ENCODE measurements around the gene VEGFB.

The VEGFB gene

DNA sequence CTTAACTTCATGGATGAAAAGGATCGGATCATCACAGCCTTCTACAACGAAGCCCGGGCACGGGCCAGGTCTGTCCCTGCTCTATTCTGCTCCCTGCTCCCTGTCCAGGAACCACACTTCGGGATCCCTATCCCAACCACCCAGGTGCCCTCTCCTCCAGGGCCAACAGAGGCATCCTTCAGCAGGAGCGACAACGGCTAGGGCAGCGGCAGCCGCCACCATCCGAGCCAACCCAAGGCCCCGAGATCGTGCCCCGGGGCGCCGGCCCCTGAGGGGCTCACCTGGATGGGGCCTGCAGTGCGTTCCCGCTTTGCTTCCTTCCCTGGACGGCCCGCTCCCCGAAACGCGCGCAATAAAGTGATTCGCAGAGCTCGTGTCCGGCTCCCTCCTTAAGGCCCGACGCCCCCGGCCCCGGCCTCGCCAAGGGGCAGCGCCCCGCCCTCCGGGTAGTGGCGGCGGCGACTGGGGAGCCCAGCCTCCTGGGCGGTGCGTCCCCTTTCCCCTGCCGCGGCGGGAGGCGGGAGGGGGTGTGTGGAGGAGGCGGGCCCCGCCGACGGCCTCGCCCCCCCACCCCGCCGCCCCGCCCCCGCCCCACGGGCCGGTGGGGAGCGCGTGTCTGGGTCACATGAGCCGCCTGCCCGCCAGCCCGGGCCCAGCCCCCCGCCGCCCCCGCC is at the start of gene VEGFB:
Gene VEGFB (plus strand): TSS at position 672 of the 674 bp plus-strand sequence. CDS start 250 bp downstream, outside the sequence.
- no peak for DNase-seq (ENCODE audit: low read depth)

DNA sequence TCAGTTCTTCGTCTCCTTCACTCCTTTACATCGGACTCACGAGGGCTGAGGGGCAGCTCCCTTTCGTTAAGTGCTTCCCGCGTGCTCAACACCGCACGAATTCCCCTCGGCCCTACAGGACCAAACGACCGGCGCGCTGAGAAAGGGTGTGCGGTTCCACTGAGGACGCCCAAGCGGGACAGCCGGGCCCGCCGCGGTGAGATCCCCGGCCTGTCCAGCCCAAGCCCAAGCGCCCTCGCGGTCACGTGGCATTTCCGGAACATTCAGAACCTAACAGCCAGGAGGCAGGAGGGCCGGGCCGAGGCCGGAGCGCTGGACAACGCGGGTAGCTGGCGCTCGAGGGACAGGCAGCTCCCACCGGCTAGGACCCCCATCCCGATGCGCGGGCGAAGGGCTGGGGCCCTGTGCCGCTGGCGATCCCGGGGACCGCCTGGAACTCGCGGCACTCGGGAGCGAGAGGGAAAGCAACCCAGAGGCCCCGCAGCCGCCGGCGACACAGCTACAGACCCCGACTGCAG is 49.1 kb upstream of the VEGFB start:
- DNase-seq (ENCODE audit: low read depth): no peak

DNA sequence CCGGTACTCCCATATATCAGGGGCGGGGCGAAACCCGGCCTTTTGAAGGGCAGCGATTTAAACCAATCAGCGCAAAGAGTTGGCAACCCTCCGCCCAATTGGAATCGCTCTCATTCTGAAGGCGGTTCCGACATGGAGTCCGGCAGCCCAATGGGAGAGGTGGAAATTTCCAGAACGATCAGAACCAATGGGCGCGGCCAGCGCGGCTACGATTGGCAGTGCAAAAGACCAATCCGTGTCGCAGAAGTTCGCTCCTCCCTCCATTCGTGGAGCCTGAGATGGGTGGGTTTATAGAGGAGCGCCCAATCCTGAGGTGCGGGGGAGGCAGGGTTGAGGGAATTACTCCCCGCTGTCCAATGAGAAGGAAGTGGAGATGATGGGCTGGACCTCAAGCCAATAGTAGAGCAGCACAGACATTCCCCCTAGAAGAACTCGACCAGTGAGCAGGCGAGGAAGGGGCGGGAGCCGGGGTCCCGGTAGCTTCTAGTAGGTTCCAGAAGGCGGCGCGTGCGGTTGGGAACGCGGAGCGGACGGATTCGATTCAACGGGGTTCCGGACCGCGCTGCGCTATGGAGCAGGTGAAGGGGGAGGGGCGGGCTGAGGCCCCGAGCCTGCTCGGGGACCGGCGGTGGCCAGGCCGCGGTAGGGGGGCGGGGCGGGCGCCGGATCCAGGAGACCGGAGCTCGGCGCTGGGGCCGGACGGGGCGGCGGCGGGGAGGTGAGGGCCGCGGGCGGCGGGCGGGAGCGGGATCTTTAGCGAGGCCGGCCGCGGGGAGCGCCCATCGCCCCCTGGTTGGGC is 48.5 kb upstream of the VEGFB start, which contains the start of gene STIP1:
Gene STIP1 (plus strand): TSS at position 479 of the 799 bp plus-strand sequence. CDS start 91 bp downstream, at position 570.
- DNase-seq (ENCODE audit: low read depth): peak; percentile 99

DNA sequence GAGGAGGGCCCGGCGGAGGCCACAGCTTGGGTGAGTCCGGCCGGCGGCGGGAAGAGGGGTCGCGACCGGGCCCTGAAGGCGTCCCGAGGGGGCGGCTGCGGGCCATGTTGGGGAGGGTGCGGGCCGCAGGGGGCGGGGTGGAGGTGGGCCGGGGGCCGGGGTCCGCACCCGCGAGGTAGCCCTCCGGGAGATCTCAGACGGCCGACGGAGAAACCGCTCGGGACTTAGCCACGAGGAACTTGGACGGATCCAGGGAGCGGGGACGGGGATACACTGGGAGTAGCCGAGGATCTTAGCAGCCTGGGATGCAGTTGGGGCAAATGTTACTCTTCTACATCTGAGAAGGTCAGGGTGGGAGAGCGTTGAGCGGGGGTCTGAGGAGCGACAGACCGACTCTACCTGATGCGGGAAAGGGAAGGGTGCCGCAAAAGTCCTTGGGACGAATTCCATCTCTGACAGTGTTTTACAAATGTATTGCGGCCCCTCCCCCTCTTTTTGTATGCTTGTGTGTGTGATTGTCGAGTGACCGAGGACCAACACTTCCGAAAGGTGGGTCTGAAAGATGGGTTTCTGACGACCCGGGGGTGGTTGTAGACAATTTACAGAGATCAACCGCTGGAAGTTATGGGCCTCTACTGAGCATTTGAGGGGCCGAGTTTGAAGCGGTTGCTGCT is 47.8 kb upstream of the VEGFB start:
- no peak for DNase-seq (ENCODE audit: low read depth)

- no peak for DNase-seq (ENCODE audit: low read depth)
Measured at GRCh38 chr11:64192434-64192833, 42.0 kb upstream of the VEGFB start.

DNA sequence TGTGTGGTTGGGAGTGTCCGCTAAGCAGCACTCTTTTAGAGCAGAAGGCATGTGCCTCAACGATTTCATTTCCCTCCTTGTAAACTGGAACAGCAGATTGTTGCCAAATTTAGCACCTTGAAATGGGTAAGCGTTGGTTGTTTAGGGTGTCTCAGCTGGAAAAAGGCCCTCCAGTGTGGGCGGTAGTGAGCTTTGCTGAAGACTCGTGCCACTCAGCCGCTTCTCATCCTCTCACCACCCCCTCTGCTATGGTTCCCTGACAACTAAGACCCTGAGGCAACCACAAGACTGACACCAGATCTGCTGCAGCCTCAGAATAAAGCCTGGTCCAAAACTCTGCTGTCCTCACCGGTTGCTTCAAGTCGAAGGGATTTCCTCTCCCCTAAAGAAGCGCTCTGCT is 37.8 kb upstream of the VEGFB start:
- DNase-seq (ENCODE audit: low read depth): no peak

DNA sequence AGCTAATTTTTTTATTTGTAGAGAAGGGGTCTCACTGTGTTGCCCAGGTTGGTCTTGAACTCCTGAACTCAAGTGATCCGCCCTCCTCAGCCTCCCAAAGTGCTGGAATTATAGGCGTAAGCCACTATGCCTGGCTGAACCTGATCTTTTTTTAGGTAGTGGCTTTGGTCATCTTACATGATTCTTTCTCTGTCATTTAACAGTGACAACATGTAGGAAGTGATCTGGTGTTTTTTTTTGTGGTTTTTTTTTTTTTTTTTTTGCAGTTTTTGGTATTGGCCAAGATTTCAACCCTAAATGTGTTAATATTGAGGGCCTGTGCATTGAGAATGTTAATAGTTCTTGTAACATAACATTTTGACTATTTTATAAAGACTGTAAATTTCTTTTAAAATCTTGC is 35.9 kb upstream of the VEGFB start:
- no peak for DNase-seq (ENCODE audit: low read depth)

DNA sequence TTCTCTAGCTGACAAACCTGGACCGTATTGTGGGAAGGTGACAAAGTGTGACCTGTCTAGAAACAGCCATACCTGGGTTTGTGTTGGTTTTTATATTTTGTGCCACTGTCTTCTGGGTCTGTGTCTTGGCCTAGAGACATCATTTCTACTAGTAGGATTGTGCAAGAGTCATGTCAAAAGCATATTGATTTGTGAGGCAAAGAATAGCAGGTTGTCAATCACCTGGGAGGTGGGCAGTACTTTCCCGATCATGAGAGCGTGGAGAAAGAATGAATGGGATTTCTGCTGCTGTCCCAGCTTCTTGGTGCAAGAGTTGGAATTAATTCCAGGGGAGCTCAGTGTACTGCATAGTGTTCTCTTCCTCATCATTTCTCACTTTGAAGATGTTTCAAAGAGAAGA is 32.8 kb upstream of the VEGFB start:
- DNase-seq (ENCODE audit: low read depth): no peak

DNA sequence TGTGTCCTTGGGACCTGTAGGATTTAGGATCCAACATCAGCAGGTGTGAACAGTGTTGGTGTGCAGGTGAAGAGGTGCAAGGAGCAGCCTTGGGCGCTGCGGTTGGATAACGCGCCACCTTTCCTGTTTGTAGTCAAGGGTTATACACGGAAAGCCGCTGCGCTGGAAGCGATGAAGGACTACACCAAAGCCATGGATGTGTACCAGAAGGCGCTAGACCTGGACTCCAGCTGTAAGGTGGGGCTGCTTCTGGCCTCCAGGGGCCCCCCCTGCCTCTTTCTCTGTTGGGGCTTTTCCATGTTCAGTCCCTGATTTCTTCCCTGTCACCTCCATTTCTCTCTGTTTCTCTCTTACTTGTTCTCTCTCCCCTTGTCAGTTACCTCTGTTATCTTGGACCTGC is 31.4 kb upstream of the VEGFB start:
- no peak for DNase-seq (ENCODE audit: low read depth)

GRCh38 chr11:64203421-64204079 is 30.8 kb upstream of the VEGFB start:
- DNase-seq (ENCODE audit: low read depth): no peak

GRCh38 chr11:64204080-64204440 is 30.3 kb upstream of the VEGFB start:
- DNase-seq (ENCODE audit: low read depth): no peak

DNA sequence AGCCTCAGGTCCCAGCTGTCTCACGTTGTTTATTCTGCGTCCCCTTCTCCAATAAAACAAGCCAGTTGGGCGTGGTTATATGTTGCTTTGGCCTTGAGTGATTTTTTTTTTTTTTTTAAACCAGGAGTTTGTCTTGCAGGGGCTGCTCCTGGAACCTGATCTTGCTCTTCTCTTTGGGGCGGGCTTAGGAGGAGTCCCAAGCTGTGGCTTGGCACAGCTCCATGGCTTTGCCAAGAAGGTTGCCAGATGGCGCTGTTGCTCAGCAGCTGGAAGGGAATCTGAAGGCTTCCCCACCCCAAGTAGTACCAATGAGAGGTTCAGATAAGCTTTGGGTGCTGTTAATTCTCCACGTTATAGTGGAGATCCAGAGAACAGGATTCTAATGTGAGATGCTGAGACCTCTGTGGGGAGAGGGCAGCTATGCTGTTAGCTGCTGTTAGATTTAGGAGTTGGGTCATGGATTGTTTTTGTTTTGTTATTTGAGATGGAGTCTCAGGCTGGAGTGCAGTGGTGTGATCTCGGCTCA is 29.9 kb upstream of the VEGFB start:
- peak; percentile 81 for DNase-seq (ENCODE audit: low read depth)

DNA sequence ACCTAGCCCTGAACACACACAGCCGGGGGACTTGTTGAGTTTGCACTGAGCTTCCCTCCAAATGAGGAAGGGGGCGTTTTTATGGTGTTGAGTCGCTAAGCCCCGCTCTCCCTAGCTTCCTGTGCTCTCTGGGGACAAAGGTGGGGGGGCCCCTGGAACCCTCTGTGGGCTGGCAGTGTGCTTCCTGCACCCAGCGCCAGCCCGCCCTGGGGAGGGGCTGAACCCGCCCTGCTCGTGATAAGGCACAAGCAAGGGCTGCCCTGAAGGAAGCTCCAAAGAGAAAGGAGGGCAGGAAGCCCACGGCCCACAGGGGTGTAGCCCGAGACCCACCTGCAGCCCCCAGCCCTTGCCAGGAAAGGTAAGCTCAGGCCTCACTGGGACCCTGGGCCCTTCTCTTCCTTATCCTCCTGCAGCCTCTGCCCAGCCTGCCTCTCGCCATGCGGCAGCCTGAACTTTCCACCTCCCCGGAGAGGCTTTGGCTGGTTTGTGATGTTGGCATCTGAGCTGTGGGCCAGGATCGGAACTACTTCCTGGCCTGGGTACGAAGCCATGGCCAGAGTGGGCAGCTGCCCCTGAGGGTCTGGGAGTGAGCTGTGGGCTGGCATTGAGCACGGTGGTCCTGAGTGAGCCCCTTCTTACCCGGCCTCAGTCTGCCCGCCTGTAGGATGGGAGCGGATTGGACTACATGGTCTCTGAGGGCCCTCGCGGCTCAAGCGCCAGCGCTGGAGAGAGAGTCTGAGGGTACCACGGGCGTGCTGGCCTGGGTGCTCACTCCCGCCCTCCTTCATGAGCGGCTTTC is 27.7 kb upstream of the VEGFB start, which contains the start of gene FERMT3:
Gene FERMT3 (plus strand): TSS at position 265 of the 799 bp plus-strand sequence. CDS start 644 bp downstream, outside the sequence.
- peak; percentile 88 for DNase-seq (ENCODE audit: low read depth)

DNA sequence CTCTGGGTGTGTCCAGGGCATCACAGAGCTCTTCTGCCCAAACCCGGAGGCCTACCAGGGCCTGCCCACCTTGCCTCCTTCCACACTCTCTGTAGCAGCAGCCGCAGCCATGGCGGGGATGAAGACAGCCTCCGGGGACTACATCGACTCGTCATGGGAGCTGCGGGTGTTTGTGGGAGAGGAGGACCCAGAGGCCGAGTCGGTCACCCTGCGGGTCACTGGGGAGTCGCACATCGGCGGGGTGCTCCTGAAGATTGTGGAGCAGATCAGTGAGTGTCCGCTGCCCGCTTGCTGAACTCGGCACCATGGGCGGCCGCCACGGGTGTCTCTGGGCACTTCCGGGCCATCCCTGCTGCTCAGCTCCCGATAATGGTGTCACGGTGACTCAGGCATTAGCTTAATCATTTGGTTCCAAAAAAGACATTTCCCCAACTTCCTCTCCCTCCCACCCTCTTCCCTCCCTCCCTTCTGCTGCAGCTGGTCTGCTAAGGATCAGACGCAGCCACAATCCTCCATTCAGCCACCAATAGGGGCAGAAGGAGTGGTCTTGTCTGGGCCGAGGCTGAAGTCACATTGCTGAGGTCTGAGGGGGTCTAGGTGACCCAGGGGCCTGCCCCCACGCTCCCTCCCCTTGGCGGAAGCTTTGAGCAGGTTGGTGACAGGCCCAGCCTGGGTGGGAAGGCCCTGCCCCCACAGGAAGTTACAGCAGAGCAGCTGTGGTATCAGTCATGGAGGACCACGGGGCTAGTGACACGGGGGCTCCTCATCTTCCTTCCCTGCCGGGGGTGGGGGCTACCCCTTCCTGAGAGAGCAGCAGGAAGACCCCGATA is 26.9 kb upstream of the VEGFB start:
- DNase-seq (ENCODE audit: low read depth): peak; percentile 93

- DNase-seq (ENCODE audit: low read depth): no peak
Measured at GRCh38 chr11:64208086-64208795, 26.1 kb upstream of the VEGFB start.

DNA sequence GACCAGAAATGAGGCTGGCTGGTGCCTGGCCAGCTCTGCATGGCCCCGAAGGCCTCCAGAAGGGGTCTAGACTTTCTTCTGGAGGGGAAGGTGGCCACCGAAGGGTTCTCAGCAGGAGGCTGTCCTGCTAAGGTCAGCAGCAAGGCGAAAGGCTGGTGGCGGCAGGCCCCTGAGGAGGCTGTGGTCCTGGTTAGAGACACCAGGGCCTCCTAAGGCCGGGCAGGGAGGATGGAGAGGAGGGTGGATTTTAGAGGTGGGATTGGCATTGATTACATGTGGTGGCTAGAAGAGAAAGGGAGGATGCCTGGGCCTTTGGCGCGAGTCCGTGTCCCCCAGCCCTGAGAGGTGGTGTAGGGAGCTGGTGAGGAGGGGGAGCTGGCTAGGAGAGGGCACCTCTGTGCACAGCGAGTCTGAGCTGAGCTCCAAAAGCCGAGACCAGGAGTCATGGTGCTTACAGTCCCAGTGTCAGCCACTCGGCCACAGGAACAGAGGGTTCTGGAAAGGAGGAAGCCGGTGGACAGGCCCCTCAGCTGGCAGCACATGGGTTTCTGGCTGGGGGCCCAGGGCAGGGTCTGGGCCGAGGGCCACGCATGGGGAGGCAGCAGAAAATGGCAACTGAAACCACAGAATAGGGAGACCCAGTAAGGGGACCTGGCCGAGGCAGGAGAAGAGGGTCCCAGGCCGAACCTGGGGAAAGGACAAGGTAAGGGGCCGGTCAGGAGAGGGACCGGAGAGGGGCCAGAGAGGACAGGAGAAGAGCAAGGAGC is 25.4 kb upstream of the VEGFB start:
- no peak for DNase-seq (ENCODE audit: low read depth)

DNA sequence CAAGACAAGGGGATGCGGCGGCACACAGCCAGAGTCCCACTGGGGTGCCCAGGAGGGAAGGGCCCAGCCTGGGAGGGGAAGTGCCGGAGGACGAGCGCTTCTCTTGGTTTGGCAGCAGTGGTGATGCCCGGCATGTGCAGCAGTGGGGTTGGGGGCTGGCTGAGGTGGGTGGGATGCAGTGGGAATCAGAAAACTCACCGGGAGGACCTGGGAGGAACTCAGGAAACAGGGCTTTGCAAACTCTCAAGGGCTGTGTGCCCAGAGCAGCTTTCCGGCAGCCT is 24.9 kb upstream of the VEGFB start:
- no peak for DNase-seq (ENCODE audit: low read depth)

DNA sequence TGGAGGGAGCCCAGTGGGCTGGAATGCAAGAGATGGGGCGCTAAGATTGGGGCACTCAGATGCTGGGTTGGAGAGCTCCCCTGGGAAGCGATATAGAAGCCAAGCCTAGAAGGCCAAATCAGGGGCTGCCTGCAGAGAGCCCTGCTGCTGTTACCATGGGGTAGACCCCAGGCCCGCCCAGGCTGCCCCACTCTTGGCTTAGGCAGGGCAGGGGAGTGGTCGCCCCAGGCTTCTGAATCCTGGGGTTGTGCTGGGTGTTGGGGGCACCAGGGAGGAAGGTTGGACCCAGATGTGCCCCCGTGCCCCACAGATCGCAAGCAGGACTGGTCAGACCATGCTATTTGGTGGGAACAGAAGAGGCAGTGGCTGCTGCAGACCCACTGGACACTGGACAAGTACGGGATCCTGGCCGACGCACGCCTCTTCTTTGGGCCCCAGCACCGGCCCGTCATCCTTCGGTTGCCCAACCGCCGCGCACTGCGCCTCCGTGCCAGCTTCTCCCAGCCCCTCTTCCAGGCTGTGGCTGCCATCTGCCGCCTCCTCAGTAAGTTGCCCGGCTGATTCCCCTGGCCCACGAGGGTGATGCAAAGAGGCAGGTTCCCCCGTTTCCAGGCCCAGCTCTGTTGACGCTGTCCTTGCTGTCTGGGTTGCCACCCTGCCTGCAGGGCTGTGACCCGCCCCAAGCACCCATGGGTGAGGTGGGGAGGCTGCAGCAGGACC is 23.9 kb upstream of the VEGFB start:
- DNase-seq (ENCODE audit: low read depth): no peak
